CD4-positive, CD25-positive, alpha-beta regulatory T cell (primary cell): ENCODE measurements around the gene TENM4. TPM values are rescaled to one million over a fixed set of nuclear protein-coding genes. Genes with fewer than 3 reads are reported as not detected.
A peak's percentile ranks its signal among the peaks of the same experiment; 100 is the strongest.

Source experiments
- ATAC-seq, 2 donors: fragments of 150-1000 bp; cut with Tn5 transposase; one replicate each; pipeline ENCODE4 v1.10.0; 2021; ENCODE audit warnings: low read depth in 2 of 2, moderate number of reproducible peaks in 2 of 2, moderate library complexity in 1 of 2
- DNase-seq, 3 donors: peaks; one replicate each; pipeline versions ENCODE4 v3.0.0 to v3.0.0-alpha.2; 2012 to 2022; ENCODE audit warnings: mixed read lengths in 1 of 3
- H3K27ac ChIP-seq: one replicate; pipeline ENCODE4 v1.7.0; 2013; ENCODE audit warnings: mild to moderate bottlenecking, low read length; ENCODE audit not compliant: insufficient read depth, poor library complexity, severe bottlenecking
- H3K27me3 ChIP-seq: one replicate; pipeline ENCODE4 v1.7.0; 2013; ENCODE audit warnings: low read length; ENCODE audit not compliant: control insufficient read depth, insufficient read depth
- H3K36me3 ChIP-seq: one replicate; pipeline ENCODE4 v1.7.0; 2013; ENCODE audit warnings: mild to moderate bottlenecking, low read length, moderate library complexity; ENCODE audit not compliant: control insufficient read depth, insufficient read depth
- H3K4me1 ChIP-seq: 2 replicates; pipeline ENCODE4 v1.7.0; 2013; ENCODE audit warnings: mild to moderate bottlenecking, low read length; ENCODE audit not compliant: insufficient read depth, control insufficient read depth, poor library complexity, severe bottlenecking
- H3K4me3 ChIP-seq: one replicate; pipeline ENCODE4 v1.7.0; 2013; ENCODE audit warnings: low read depth, mild to moderate bottlenecking, low read length, moderate library complexity
- H3K9me3 ChIP-seq, 2 experiments: 1 replicate in 1 of 2; 2 replicates in 1 of 2; pipeline ENCODE4 v1.7.0; 2013; ENCODE audit warnings: low read length in 2 of 2, mild to moderate bottlenecking in 1 of 2, moderate library complexity in 1 of 2; ENCODE audit not compliant: control insufficient read depth in 2 of 2
- H3K27ac Mint-ChIP-seq, 3 donors: one replicate each; pipeline ENCODE4 v1.8.0; 2020 to 2022; ENCODE audit warnings: mild to moderate bottlenecking in 3 of 3, mixed read lengths in 3 of 3, moderate library complexity in 2 of 3
- H3K27me3 Mint-ChIP-seq: one replicate; pipeline ENCODE4 v1.8.0; 2022; ENCODE audit warnings: mild to moderate bottlenecking, mixed read lengths
- H3K36me3 Mint-ChIP-seq: one replicate; pipeline ENCODE4 v1.8.0; 2020; ENCODE audit warnings: mixed read lengths
- H3K4me1 Mint-ChIP-seq, 4 donors: one replicate each; pipeline ENCODE4 v1.8.0; 2020 to 2022; ENCODE audit warnings: mixed read lengths in 4 of 4, mild to moderate bottlenecking in 1 of 4
- H3K4me3 Mint-ChIP-seq, 4 donors: one replicate each; pipeline ENCODE4 v1.8.0; 2020 to 2022; ENCODE audit warnings: mild to moderate bottlenecking in 4 of 4, mixed read lengths in 4 of 4, moderate library complexity in 3 of 4
- H3K9me3 Mint-ChIP-seq, 7 donors: one replicate each; pipeline ENCODE4 v1.8.0; 2020 to 2022; ENCODE audit warnings: mixed read lengths in 7 of 7, mild to moderate bottlenecking in 3 of 7, moderate library complexity in 2 of 7
- polyA plus RNA-seq, 4 donors: library from polyadenylated mRNA; unstranded; fragments of 300-500 nt; fragmentation: Illumina TruSeq; gene quantifications; one replicate each; pipeline ENCODE4 v1.2.3, GENCODE V29; 2021
- total RNA-seq: library from RNA; stranded (reverse); gene quantifications from one replicate; pipeline ENCODE4 v1.2.3, GENCODE V29; 2022

The TENM4 gene
- total and polyA plus RNA-seq, 5 donors from 2014 or later = 0.02 TPM; not detected in 4

DNA sequence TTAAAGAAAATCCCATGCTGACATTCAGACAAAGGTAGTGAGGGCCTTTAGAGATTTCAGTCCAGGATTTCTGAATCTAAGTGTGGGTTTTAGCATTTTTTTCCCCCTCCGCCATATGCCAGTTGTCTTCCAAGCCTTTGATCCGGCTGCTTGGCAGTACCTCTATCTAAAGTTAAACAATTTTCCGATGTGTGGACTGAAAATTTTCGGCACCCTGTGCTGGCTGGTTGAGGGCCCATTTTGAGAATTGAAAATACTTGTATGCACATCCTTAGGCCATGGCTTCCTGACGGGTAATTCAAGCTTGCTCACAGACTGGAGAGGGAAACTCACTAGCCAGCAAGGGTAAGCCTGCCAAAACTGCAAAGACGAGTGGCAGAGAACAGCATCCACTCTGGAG, 734.3 kb downstream of the TENM4 start:
- no peaks in the 10 kb centered on the region for H3K27me3 ChIP-seq
- no peaks in the 10 kb centered on the region for H3K36me3 ChIP-seq
- H3K4me3 Mint-ChIP-seq = no peak overlapping the region
- H3K4me1 Mint-ChIP-seq = no peaks in the 10 kb centered on the region
- ATAC-seq = no peak
- peaks cover 8% of the 10 kb centered on the region for H3K27me3 Mint-ChIP-seq
- no peak overlapping the region for H3K27ac Mint-ChIP-seq
- H3K36me3 Mint-ChIP-seq = no peaks in the 10 kb centered on the region
- H3K9me3 Mint-ChIP-seq = no peaks in the 10 kb centered on the region
- no peaks in the 10 kb centered on the region for H3K4me1 ChIP-seq
- no peaks in the 10 kb centered on the region for H3K9me3 ChIP-seq
- H3K27ac ChIP-seq = no peak overlapping the region
- no peak for DNase-seq
- no peak overlapping the region for H3K4me3 ChIP-seq

DNA sequence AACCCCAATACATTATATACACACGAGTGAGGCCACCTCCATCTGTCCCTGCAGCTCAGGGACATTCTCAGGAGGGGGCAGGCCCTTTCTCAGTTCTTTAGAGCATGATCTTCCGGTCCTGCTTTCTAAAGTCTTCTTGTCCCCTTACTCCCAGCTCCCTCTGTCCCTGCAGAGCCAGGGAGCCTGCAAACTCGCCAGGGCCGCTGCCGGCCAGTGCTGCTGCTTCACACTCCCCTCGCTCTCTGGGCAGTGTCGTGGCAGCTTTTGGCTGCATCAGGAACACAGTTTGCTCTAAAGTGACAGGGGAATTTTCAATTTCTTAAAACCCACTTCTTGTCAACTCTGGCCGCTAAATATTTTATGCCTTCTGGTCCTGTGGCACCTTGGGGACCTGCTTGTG, 736.0 kb downstream of the TENM4 start:
- Histone ChIP-seq H3K27ac (no peak overlapping the region), H3K27me3 (peaks cover 3% of the 10 kb centered on the region), H3K9me3 (no peaks in the 10 kb centered on the region), H3K4me3 (no peak overlapping the region), H3K36me3 (no peaks in the 10 kb centered on the region), H3K4me1 (no peaks in the 10 kb centered on the region)
- Mint-ChIP-seq H3K4me1 (no peaks in the 10 kb centered on the region), H3K27me3 (peaks cover 8% of the 10 kb centered on the region), H3K4me3 (no peak overlapping the region), H3K9me3 (no peaks in the 10 kb centered on the region), H3K27ac (no peak overlapping the region), H3K36me3 (no peaks in the 10 kb centered on the region)
- no peak for DNase-seq
- ATAC-seq = no peak

GRCh38 chr11:78699609-78700135, 741.2 kb downstream of the TENM4 start:
- peaks cover 0 to 2% (median 0%) of the 10 kb centered on the region in 7 donors for H3K9me3 Mint-ChIP-seq

GRCh38 chr11:78698612-78699011, 742.2 kb downstream of the TENM4 start:
- H3K4me3 ChIP-seq = no peak overlapping the region
- no peaks in the 10 kb centered on the region for H3K9me3 ChIP-seq
- Mint-ChIP-seq H3K36me3 (no peaks in the 10 kb centered on the region), H3K27ac (no peak overlapping the region), H3K9me3 (peaks cover 0 to 4% (median 0%) of the 10 kb centered on the region in 7 donors), H3K4me3 (no peak overlapping the region), H3K4me1 (no peaks in the 10 kb centered on the region), H3K27me3 (peaks cover 4% of the 10 kb centered on the region)
- no peaks in the 10 kb centered on the region for H3K36me3 ChIP-seq
- peaks cover 3% of the 10 kb centered on the region for H3K27me3 ChIP-seq
- H3K27ac ChIP-seq = no peak overlapping the region
- ATAC-seq = no peak
- H3K4me1 ChIP-seq = no peaks in the 10 kb centered on the region
- DNase-seq = no peak

More at GRCh38 chr11:78699609-78700135, 741.2 kb downstream of the TENM4 start:
- Mint-ChIP-seq H3K36me3 (no peaks in the 10 kb centered on the region), H3K27ac (no peak overlapping the region), H3K4me3 (no peak overlapping the region), H3K27me3 (peaks cover 4% of the 10 kb centered on the region), H3K4me1 (no peaks in the 10 kb centered on the region)
- ATAC-seq (no peak), DNase-seq (no peak)
- H3K27ac ChIP-seq = no peak overlapping the region
- H3K4me3 ChIP-seq = no peak overlapping the region
- H3K9me3 ChIP-seq = no peaks in the 10 kb centered on the region
- no peaks in the 10 kb centered on the region for H3K36me3 ChIP-seq
- H3K27me3 ChIP-seq = peaks cover 3% of the 10 kb centered on the region
- no peaks in the 10 kb centered on the region for H3K4me1 ChIP-seq

DNA sequence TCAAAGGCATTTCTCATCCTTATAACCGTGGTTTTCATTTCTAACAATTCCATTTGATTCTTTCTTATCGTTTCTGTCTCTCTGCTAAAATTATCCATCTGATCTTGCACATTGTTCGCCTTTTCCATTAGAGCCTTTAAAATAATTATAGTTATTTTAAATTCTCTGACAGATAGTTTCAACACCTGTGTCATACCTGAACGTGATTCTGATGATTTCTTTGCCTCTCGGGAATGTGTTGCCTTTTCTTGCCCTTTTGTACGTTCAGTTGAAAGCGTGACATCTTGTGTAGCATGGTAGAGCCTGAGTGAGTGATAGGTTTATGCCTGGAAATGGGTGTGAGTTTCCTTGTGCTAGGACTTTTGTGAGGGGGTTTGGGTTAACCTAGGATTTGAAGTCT, 744.7 kb downstream of the TENM4 start:
- DNase-seq (no peak), ATAC-seq (no peak)
- Histone ChIP-seq H3K9me3 (no peaks in the 10 kb centered on the region), H3K4me1 (no peaks in the 10 kb centered on the region), H3K36me3 (no peaks in the 10 kb centered on the region), H3K27ac (no peak overlapping the region), H3K27me3 (peaks cover 3% of the 10 kb centered on the region), H3K4me3 (no peak overlapping the region)
- Mint-ChIP-seq H3K27ac (peak overlapping the region in 1 of 3 donors; percentile 86), H3K4me1 (no peaks in the 10 kb centered on the region), H3K36me3 (no peaks in the 10 kb centered on the region), H3K4me3 (no peak overlapping the region), H3K27me3 (peaks cover 3% of the 10 kb centered on the region), H3K9me3 (peaks cover 0 to 4% (median 0%) of the 10 kb centered on the region in 7 donors)

DNA sequence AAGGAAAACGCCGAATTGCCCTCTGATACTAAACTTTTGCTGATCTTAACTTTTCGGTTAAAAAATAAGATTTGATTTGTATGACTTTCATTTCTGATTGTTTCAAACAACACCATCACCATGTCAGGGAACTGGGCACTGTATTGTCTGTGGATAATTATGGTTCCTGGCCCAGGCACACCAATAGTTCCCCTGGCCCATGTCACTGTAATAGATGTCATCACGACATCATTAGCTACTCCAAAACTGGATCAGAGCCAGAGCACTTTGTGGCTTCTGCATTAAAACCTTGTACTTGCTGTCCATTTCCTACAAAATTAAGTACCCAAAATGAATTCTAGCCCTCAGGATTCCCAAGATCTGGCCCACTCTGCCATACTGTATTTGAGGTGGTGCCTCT, 746.7 kb downstream of the TENM4 start:
- Histone ChIP-seq H3K4me1 (no peaks in the 10 kb centered on the region), H3K27me3 (no peaks in the 10 kb centered on the region), H3K9me3 (no peaks in the 10 kb centered on the region), H3K36me3 (no peaks in the 10 kb centered on the region), H3K4me3 (no peak overlapping the region), H3K27ac (no peak overlapping the region)
- no peaks in the 10 kb centered on the region for H3K4me1 Mint-ChIP-seq
- DNase-seq = no peak
- no peak overlapping the region for H3K4me3 Mint-ChIP-seq
- peaks cover 0 to 8% (median 0%) of the 10 kb centered on the region in 7 donors for H3K9me3 Mint-ChIP-seq
- H3K36me3 Mint-ChIP-seq = no peaks in the 10 kb centered on the region
- no peak for ATAC-seq
- no peak overlapping the region for H3K27ac Mint-ChIP-seq
- H3K27me3 Mint-ChIP-seq = peaks cover 5% of the 10 kb centered on the region

DNA sequence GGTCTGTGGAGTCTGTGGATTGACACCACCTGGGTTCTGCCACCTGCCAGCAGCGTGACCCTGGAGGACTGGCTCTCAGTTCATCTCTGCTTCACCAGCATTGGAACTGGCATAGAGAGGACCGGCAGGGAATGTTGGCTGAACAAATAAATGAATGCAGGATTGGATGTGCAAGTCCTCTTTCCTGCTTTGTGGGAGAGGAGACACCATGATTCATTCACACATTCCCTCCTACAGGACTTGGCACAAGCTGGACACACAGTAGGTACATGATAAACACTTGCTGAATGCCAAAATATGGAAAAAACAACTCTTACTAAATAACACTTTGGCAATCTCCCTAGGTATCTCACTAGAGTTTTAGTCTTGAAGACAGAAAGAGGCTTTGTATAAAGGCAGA, 749.6 kb downstream of the TENM4 start:
- no peaks in the 10 kb centered on the region for H3K4me1 ChIP-seq
- Mint-ChIP-seq H3K36me3 (no peaks in the 10 kb centered on the region), H3K27ac (no peak overlapping the region), H3K4me3 (no peak overlapping the region), H3K9me3 (peaks cover 0 to 5% (median 0%) of the 10 kb centered on the region in 7 donors), H3K4me1 (no peaks in the 10 kb centered on the region), H3K27me3 (peaks cover 5% of the 10 kb centered on the region)
- H3K4me3 ChIP-seq = no peak overlapping the region
- no peaks in the 10 kb centered on the region for H3K36me3 ChIP-seq
- no peak overlapping the region for H3K27ac ChIP-seq
- DNase-seq (no peak), ATAC-seq (no peak)
- peaks cover 2% of the 10 kb centered on the region for H3K27me3 ChIP-seq
- H3K9me3 ChIP-seq = no peaks in the 10 kb centered on the region

- Histone ChIP-seq H3K36me3 (no peaks in the 10 kb centered on the region), H3K9me3 (no peaks in the 10 kb centered on the region), H3K27me3 (peaks cover 2% of the 10 kb centered on the region), H3K27ac (no peak overlapping the region), H3K4me1 (no peaks in the 10 kb centered on the region), H3K4me3 (no peak overlapping the region)
- H3K4me1 Mint-ChIP-seq = no peaks in the 10 kb centered on the region
- no peak for ATAC-seq
- no peak overlapping the region for H3K27ac Mint-ChIP-seq
- DNase-seq = no peak
- no peaks in the 10 kb centered on the region for H3K36me3 Mint-ChIP-seq
- H3K27me3 Mint-ChIP-seq = peaks cover 5% of the 10 kb centered on the region
- peaks cover 0 to 5% (median 0%) of the 10 kb centered on the region in 7 donors for H3K9me3 Mint-ChIP-seq
- no peak overlapping the region for H3K4me3 Mint-ChIP-seq
These were observed 750.4 kb downstream of the TENM4 start for GRCh38 chr11:78690352-78690987.
